Activated T-helper 1 cell treated with anti-CD3 and anti-CD28 coated beads, Interleukin-12 subunit alpha, Interleukin-12 subunit beta, Interleukin-2, Interleukin-4 antibody, amounts not matched to agents 30 ng/mL and 10 ng/mL and 1 ng/mL, durations not matched to agents 14 hours and 24 hours and 36 hours (primary cell): ENCODE measurements around the gene DGKE. TPM values are rescaled to one million over a fixed set of nuclear protein-coding genes. Genes with fewer than 3 reads are reported as not detected.

Experiments used
- DNase-seq: peaks from one replicate; pipeline ENCODE4 v3.0.0; 2021; ENCODE audit warnings: low spot score
- H3K27ac Mint-ChIP-seq: one replicate; pipeline ENCODE4 v1.8.0; 2021; ENCODE audit warnings: mild to moderate bottlenecking, mixed read lengths
- H3K27me3 Mint-ChIP-seq: one replicate; pipeline ENCODE4 v1.8.0; 2022; ENCODE audit warnings: mild to moderate bottlenecking, moderate library complexity, mixed read lengths; ENCODE audit not compliant: insufficient read depth
- H3K36me3 Mint-ChIP-seq: one replicate; pipeline ENCODE4 v1.8.0; 2021; ENCODE audit warnings: low read depth, mixed read lengths
- H3K4me1 Mint-ChIP-seq: one replicate; pipeline ENCODE4 v1.8.0; 2021; ENCODE audit warnings: low read depth, mixed read lengths
- H3K4me3 Mint-ChIP-seq: one replicate; pipeline ENCODE4 v1.8.0; 2021; ENCODE audit warnings: mild to moderate bottlenecking, moderate library complexity, mixed read lengths
- H3K9me3 Mint-ChIP-seq: one replicate; pipeline ENCODE4 v1.8.0; 2021; ENCODE audit warnings: mixed read lengths
- intact Hi-C: fragments of 100-400 bp; cut with micrococcal nuclease; formaldehyde crosslinking; loops from one replicate; pipeline ENCODE4 v1.15.1; 2024
- total RNA-seq: library from RNA; stranded (reverse); gene quantifications from 2 replicates; pipeline ENCODE4 v1.2.3, GENCODE V29; 2022

DGKE gene
- total RNA-seq, 1 donor from 2014 or later, result 31.8 TPM

GRCh38 chr17:56917559-56918296 is 83.8 kb downstream of the DGKE start:
- DNase-seq, result no peak
- H3K9me3 Mint-ChIP-seq, result peaks cover 23% of the 10 kb centered on the region
- peaks cover 5% of the 10 kb centered on the region for H3K27me3 Mint-ChIP-seq
- H3K27ac Mint-ChIP-seq, result peak overlapping the region; percentile 38
- H3K4me3 Mint-ChIP-seq, result no peak overlapping the region
- H3K4me1 Mint-ChIP-seq, result peaks cover 44% of the 10 kb centered on the region
- peaks cover 4% of the 10 kb centered on the region for H3K36me3 Mint-ChIP-seq
- intact Hi-C loops, result no loop called here

- no peak overlapping the region for H3K4me3 Mint-ChIP-seq
- intact Hi-C loops, result loop anchor here (1.0 kb wide), 1 partner anchor 18 kb away; no protein-coding TSS in a partner anchor
- H3K9me3 Mint-ChIP-seq, result peaks cover 23% of the 10 kb centered on the region
- H3K27me3 Mint-ChIP-seq, result peaks cover 5% of the 10 kb centered on the region
- DNase-seq, result no peak
- peak overlapping the region; percentile 25 for H3K27ac Mint-ChIP-seq
- peaks cover 4% of the 10 kb centered on the region for H3K36me3 Mint-ChIP-seq
- H3K4me1 Mint-ChIP-seq, result peaks cover 44% of the 10 kb centered on the region
Observed at GRCh38 chr17:56918916-56919315, 85.0 kb downstream of the DGKE start.

Other genes starting within 250 kb of the DGKE start
- not detected in 2 replicates for gene NOG, start 240.5 kb upstream of the DGKE start, total RNA-seq
- 3.1 TPM in 2 replicates for gene C17orf67, start 231 bp upstream of the DGKE start, total RNA-seq
- gene TRIM25, start 79.9 kb downstream of the DGKE start, total RNA-seq, result 86.9 and 98.2 TPM in 2 replicates
- 21.0 and 25.2 TPM in 2 replicates for gene COIL, start 126.9 kb downstream of the DGKE start, total RNA-seq
- 11.6 and 13.9 TPM in 2 replicates for gene SCPEP1, start 144.0 kb downstream of the DGKE start, total RNA-seq